ENCODE measurements around the gene CDSN.

CDSN gene

GRCh38 chr6:31115941-31116560 lies 4.2 kb downstream of the CDSN start:
- no peak for DNase-seq (ENCODE audit: low read depth in 2 of 3, low spot score in 1 of 3)

DNA sequence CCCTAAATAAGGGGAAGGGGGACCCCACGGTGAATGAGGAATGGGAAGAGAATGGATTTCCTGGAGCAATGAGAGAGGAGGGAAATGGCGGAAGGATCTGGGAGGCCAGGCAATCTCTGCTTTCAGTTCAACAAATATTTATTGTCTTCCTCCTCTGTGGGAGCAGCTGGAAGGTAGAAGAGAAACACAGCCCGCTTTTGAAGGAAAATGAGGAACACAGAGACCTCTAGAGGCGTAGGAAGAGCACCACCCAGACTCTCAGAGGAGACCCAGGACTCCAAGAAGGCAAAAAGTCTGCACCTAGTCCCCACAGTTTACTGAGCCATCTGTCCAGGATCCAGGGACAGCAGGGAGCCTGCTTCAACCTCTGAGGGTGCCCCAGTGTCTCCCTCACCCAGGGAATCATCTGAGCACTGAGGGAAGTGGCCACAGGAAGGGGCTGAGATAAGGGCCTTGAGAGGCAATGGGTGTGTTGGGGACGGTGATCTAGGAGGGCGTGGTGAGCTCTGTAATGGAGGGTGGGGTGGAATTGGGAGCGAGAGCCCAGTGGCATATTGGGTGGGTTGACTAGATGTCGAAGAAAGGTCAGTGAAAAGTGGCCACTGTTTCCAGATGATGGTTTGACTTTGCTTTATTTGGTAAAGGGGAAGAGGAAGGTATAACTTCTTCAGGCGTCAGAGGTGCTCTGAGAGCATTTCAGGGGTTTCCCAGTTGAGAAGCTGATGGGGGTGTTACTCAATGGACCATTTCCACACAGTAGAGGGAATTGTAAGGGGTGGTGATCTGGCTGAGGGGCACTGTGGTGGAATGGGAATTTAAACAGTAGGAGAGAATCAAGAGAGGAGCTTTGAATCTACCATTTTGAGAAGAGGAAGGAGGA lies 5.0 kb downstream of the CDSN start:
- DNase-seq (ENCODE audit: low read depth in 2 of 3, low spot score in 1 of 3): no peak

- DNase-seq (ENCODE audit: low read depth in 2 of 3, low spot score in 1 of 3): no peak
These were observed 5.7 kb downstream of the CDSN start, which contains the start of gene PSORS1C1 for GRCh38 chr6:31114541-31114878. Gene PSORS1C1 (plus strand): TSS chr6:31114800. CDS start chr6:31129633, 14,833 bp downstream.

GRCh38 chr6:31113861-31114540 lies 6.2 kb downstream of the CDSN start:
- DNase-seq (ENCODE audit: low read depth in 2 of 3, low spot score in 1 of 3): no peak

GRCh38 chr6:31112478-31112877 lies 7.8 kb downstream of the CDSN start, which contains the start of gene C6orf15:
Gene C6orf15 (minus strand): TSS chr6:31112575. CDS start chr6:31112555, 20 bp downstream.
- DNase-seq (ENCODE audit: low read depth in 2 of 3, low spot score in 1 of 3): no peak

- DNase-seq (ENCODE audit: low read depth in 2 of 3, low spot score in 1 of 3): no peak
These were observed 8.5 kb downstream of the CDSN start for GRCh38 chr6:31111712-31112111.

GRCh38 chr6:31110825-31111582 lies 9.2 kb downstream of the CDSN start:
- no peak for DNase-seq (ENCODE audit: low read depth in 2 of 3, low spot score in 1 of 3)

DNA sequence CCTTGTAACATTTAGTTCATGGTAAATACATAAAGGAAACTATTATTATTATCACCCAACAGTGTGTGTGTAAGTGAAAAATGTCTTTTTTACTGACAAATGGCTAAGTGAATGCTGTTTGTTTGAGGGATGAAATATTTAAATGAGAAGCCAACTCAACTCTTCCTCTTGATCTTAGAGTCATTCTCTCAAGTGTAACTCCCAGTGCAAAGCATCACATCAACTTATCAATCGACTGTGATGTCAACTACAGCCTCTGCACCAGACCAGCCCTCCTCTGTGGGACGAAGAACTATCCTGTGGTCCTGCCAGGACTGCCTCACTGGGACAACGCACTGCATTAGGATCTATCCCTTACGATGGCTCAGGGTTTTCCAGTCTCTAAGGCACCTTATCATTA lies 13.2 kb downstream of the CDSN start:
- DNase-seq (ENCODE audit: low read depth in 2 of 3, low spot score in 1 of 3): no peak

DNA sequence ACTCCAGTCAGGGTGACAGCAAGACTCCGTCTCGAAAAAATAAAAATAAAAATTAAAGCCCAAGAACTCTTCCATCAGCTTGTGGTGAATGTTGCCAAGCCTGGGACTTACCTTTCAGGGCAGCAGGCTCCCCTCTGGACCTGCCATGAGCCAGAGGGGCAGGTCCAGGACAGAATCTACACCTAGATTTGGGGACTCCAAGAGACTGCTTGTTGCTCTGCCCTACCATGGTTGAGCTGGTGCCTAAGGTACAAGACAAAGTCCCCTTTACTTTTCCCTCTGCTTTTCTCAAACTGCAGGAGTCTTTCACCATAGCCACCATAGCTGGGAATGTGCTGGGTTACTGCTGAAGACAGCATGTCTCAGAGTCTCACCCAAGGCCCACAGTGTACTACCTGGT lies 17.1 kb downstream of the CDSN start:
- no peak for DNase-seq (ENCODE audit: low read depth in 2 of 3, low spot score in 1 of 3)

DNA sequence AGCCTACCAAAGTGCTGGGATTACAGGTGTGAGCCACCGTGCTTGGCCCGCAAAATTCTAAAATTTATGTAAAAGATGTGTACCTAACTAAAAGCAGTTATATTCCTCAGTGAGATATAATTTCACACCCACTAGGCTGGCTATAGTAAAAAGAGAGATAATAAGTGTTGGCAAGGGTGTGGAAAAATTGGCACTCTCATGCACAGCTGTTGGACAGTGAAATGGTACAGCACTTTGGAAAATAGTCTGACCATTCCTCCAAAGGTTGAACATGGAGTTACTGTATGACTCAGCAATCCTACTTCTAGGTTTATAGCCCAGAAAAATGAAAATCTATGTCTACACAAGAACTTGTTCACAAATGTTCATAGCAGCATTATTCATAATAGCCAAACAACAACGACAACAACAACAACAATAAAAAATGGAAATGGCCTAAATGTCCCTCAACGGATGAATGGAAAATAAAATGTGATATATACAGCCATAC lies 21.8 kb downstream of the CDSN start:
- DNase-seq (ENCODE audit: low read depth in 2 of 3, low spot score in 1 of 3): no peak

GRCh38 chr6:31096656-31097055 lies 23.6 kb downstream of the CDSN start:
- no peak for DNase-seq (ENCODE audit: low read depth in 2 of 3, low spot score in 1 of 3)

GRCh38 chr6:31096215-31096614 lies 24.0 kb downstream of the CDSN start:
- DNase-seq (ENCODE audit: low read depth in 2 of 3, low spot score in 1 of 3): no peak

DNA sequence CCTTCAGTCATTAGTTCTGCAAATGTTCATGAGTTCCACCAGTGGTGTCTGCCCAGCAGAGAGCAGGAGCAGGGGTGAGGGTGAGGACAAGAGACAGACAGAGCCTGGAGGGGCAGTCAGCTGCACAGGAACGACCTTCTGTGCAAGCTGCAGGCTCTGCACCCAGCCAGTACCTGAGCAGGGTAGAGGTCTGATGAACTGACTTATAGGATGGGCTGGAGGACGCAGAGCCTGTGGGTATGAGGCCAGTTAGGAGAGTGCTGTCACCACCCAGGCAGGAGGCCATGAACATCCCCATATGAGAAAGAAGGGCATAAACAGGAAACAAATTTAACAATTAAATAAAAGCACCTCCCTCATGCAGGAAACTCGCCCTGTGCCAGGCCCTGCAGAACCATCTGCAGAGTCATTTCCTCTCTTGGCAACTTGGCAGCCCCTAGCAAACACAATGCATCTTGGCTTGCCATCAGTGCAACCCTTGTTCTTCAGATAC lies 25.8 kb downstream of the CDSN start:
- no peak for DNase-seq (ENCODE audit: low read depth in 2 of 3, low spot score in 1 of 3)

- DNase-seq (ENCODE audit: low read depth in 2 of 3, low spot score in 1 of 3): no peak
These were observed 27.3 kb downstream of the CDSN start for GRCh38 chr6:31092769-31093505.

DNA sequence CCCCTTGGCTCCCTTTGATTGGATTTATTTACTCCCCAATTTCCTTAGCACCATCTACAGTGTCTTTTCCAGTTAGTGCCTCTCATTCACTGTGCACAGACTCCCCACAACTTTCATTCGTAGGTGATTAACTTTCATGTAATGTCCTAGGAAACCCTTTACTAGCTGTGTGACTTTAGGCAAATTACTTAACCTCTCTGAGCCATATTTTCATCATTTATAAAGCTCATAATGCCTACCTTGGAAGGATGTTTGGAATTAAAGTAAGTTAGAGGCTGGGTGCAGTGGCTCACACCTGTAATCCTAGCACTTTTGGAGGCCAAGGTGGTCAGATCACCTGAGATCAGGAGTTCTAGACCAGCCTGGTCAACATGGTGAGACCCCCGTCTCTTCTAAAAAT lies 28.0 kb downstream of the CDSN start:
- no peak for DNase-seq (ENCODE audit: low read depth in 2 of 3, low spot score in 1 of 3)

DNA sequence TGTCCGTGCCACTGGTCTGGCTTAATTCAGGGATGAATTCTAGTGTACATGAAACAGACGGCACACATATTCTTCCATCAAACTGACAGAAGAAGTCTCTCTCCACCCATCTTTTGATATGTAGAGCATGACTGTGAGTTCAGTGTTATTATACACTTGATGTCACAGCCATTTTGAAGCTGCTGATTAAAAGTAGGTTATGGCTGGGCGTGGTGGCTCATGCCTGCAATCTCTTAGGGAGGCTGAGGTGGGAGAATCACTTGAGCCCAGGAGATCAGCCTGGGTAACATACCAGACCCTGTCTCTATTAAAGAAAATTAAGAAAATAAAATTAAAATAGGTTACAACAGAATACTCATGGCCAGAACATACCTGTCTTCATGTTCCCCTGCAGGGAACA lies 28.6 kb downstream of the CDSN start:
- DNase-seq (ENCODE audit: low read depth in 2 of 3, low spot score in 1 of 3): no peak

- no peak for DNase-seq (ENCODE audit: low read depth in 2 of 3, low spot score in 1 of 3)
These were observed 29.3 kb downstream of the CDSN start for GRCh38 chr6:31090973-31091364.

GRCh38 chr6:31090275-31090972 lies 29.8 kb downstream of the CDSN start:
- DNase-seq (ENCODE audit: low read depth in 2 of 3, low spot score in 1 of 3): no peak

GRCh38 chr6:31087494-31088089 lies 32.7 kb downstream of the CDSN start:
- peak; percentile 85 to 91 (median 87) for DNase-seq (ENCODE audit: low read depth in 2 of 3, low spot score in 1 of 3)
